OCI-LY1 (cell line): ENCODE data around the gene PPIL6.

Experiments used
- H2AFZ ChIP-seq: fragments of 200-600 bp; sonication (generic), shearing (Covaris generic); 2 replicates; pipeline ENCODE4 v1.6.0; 2014; ENCODE audit warnings: antibody characterized with exemption, mild to moderate bottlenecking, low read length
- H3F3A ChIP-seq: fragments of 200-600 bp; sonication (generic), shearing (Covaris generic); 2 replicates; pipeline ENCODE4 v1.6.0; 2014; ENCODE audit warnings: mild to moderate bottlenecking, antibody characterized with exemption, low read length, moderate library complexity; ENCODE audit not compliant: insufficient read depth
- H3K27ac ChIP-seq: fragments of 200-600 bp; sonication (generic); 2 replicates; pipeline ENCODE4 v1.5.1; 2014; ENCODE audit warnings: low read length, mixed run types, mild to moderate bottlenecking, low read depth; ENCODE audit not compliant: poor library complexity, severe bottlenecking
- H3K27me3 ChIP-seq: fragments of 200-600 bp; sonication (generic); 2 replicates; pipeline ENCODE4 v1.6.0; 2014; ENCODE audit warnings: antibody characterized with exemption, mild to moderate bottlenecking, low read length, moderate library complexity; ENCODE audit not compliant: insufficient read depth
- H3K36me3 ChIP-seq: fragments of 200-600 bp; sonication (generic); 2 replicates; pipeline ENCODE4 v1.6.1; 2014; ENCODE audit warnings: mild to moderate bottlenecking, antibody characterized with exemption, low read length, moderate library complexity, mixed read lengths; ENCODE audit not compliant: insufficient read depth
- H3K4me1 ChIP-seq: fragments of 200-600 bp; sonication (generic); 2 replicates; pipeline ENCODE4 v1.5.1; 2014; ENCODE audit warnings: mild to moderate bottlenecking, low read length, moderate library complexity; ENCODE audit not compliant: insufficient read depth, severe bottlenecking
- H3K4me2 ChIP-seq: fragments of 200-600 bp; sonication (generic), shearing (Covaris generic); 2 replicates; pipeline ENCODE4 v1.6.1; 2014; ENCODE audit warnings: low read length
- H3K4me3 ChIP-seq: fragments of 200-600 bp; sonication (generic); 2 replicates; pipeline ENCODE4 v1.5.1; 2014; ENCODE audit warnings: low read length, low read depth, mild to moderate bottlenecking, mixed read lengths; ENCODE audit not compliant: poor library complexity, severe bottlenecking
- H3K79me2 ChIP-seq: fragments of 200-600 bp; shearing (Covaris generic); 2 replicates; pipeline ENCODE4 v1.6.1; 2016; ENCODE audit warnings: mixed run types, low read length, mixed read lengths; ENCODE audit not compliant: insufficient read depth
- H3K9ac ChIP-seq: fragments of 200-600 bp; sonication (generic), shearing (Covaris generic); 2 replicates; pipeline ENCODE4 v1.6.1; 2014; ENCODE audit warnings: mild to moderate bottlenecking, low read length, mixed read lengths
- H3K9me2 ChIP-seq: fragments of 200-600 bp; sonication (generic), shearing (Covaris generic); 2 replicates; pipeline ENCODE4 v1.6.1; 2014; ENCODE audit warnings: low read depth, mild to moderate bottlenecking, low read length, mixed read lengths
- H3K9me3 ChIP-seq: fragments of 200-600 bp; shearing (Covaris generic); 2 replicates; pipeline ENCODE4 v1.6.1; 2014; ENCODE audit warnings: low read length, mixed read lengths
- H4K20me1 ChIP-seq: fragments of 200-600 bp; sonication (generic), shearing (Covaris generic); 2 replicates; pipeline ENCODE4 v1.6.0; 2016; ENCODE audit warnings: mild to moderate bottlenecking, low read length; ENCODE audit not compliant: insufficient read depth
- EZH2 ChIP-seq: fragments of 200-600 bp; sonication (generic), shearing (Covaris generic); IDR thresholded peaks from 2 replicates; pipeline ENCODE4 v1.8.0; 2017; ENCODE audit warnings: borderline replicate concordance, mixed run types, mild to moderate bottlenecking, antibody characterized with exemption, low read length, moderate library complexity, mixed read lengths
- TF ChIP-seq, protein P1 (sequence below): fragments of 200-600 bp; sonication (generic), shearing (Covaris generic); IDR thresholded peaks from 2 replicates; pipeline ENCODE4 v1.5.1; 2017; ENCODE audit warnings: mild to moderate bottlenecking, antibody characterized with exemption, low read length, moderate library complexity, mixed read lengths

Gene PPIL6

GRCh38 chr6:109373331-109373730 lies 67.1 kb downstream of the PPIL6 start:
- no peaks in the 10 kb centered on the region for H3K9me3 ChIP-seq
- no peak overlapping the region for H3K27ac ChIP-seq
- H3K4me1 ChIP-seq, result no peaks in the 10 kb centered on the region
- no peak overlapping the region for H3K9ac ChIP-seq
- no peak overlapping the region for H3K4me3 ChIP-seq
- H3K9me2 ChIP-seq, result no peaks in the 10 kb centered on the region
- H3K27me3 ChIP-seq, result no peaks in the 10 kb centered on the region
- H2AFZ ChIP-seq, result no peak overlapping the region
- no peaks in the 10 kb centered on the region for H4K20me1 ChIP-seq
- peaks cover 9% of the 10 kb centered on the region for H3K79me2 ChIP-seq
- H3K36me3 ChIP-seq, result peaks cover 96% of the 10 kb centered on the region
- TF ChIP-seq, protein P1, sequence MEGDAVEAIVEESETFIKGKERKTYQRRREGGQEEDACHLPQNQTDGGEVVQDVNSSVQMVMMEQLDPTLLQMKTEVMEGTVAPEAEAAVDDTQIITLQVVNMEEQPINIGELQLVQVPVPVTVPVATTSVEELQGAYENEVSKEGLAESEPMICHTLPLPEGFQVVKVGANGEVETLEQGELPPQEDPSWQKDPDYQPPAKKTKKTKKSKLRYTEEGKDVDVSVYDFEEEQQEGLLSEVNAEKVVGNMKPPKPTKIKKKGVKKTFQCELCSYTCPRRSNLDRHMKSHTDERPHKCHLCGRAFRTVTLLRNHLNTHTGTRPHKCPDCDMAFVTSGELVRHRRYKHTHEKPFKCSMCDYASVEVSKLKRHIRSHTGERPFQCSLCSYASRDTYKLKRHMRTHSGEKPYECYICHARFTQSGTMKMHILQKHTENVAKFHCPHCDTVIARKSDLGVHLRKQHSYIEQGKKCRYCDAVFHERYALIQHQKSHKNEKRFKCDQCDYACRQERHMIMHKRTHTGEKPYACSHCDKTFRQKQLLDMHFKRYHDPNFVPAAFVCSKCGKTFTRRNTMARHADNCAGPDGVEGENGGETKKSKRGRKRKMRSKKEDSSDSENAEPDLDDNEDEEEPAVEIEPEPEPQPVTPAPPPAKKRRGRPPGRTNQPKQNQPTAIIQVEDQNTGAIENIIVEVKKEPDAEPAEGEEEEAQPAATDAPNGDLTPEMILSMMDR, result no peak
- TF ChIP-seq EZH2, result no peak
- H3K4me2 ChIP-seq, result no peak overlapping the region
- H3F3A ChIP-seq, result no peaks in the 10 kb centered on the region

- Histone ChIP-seq H3F3A (no peaks in the 10 kb centered on the region), H3K4me2 (no peak overlapping the region), H3K9ac (no peak overlapping the region), H3K27ac (no peak overlapping the region), H3K27me3 (no peaks in the 10 kb centered on the region), H3K9me2 (no peaks in the 10 kb centered on the region), H3K79me2 (no peaks in the 10 kb centered on the region), H3K9me3 (no peaks in the 10 kb centered on the region), H3K36me3 (peaks cover 96% of the 10 kb centered on the region), H2AFZ (no peak overlapping the region), H3K4me3 (no peak overlapping the region), H4K20me1 (no peaks in the 10 kb centered on the region), H3K4me1 (no peaks in the 10 kb centered on the region)
- TF ChIP-seq, protein P1, result no peak
- TF ChIP-seq EZH2, result no peak
Observed at GRCh38 chr6:109372130-109372529, 68.3 kb downstream of the PPIL6 start.

- Histone ChIP-seq H3K9me2 (no peaks in the 10 kb centered on the region), H3K79me2 (no peaks in the 10 kb centered on the region), H3K4me3 (no peak overlapping the region), H3F3A (no peaks in the 10 kb centered on the region), H3K27me3 (no peaks in the 10 kb centered on the region), H2AFZ (no peak overlapping the region), H4K20me1 (no peaks in the 10 kb centered on the region), H3K9me3 (no peaks in the 10 kb centered on the region), H3K9ac (no peak overlapping the region), H3K4me2 (no peak overlapping the region), H3K36me3 (peaks cover 96% of the 10 kb centered on the region), H3K4me1 (no peaks in the 10 kb centered on the region), H3K27ac (no peak overlapping the region)
- no peak for TF ChIP-seq EZH2
- TF ChIP-seq, protein P1, result no peak
Observed at GRCh38 chr6:109370792-109371191, 69.6 kb downstream of the PPIL6 start.
